ENCODE measurements around the gene SRBD1.
A peak's percentile ranks its signal among the peaks of the same experiment; 100 is the strongest.

Gene SRBD1

DNA sequence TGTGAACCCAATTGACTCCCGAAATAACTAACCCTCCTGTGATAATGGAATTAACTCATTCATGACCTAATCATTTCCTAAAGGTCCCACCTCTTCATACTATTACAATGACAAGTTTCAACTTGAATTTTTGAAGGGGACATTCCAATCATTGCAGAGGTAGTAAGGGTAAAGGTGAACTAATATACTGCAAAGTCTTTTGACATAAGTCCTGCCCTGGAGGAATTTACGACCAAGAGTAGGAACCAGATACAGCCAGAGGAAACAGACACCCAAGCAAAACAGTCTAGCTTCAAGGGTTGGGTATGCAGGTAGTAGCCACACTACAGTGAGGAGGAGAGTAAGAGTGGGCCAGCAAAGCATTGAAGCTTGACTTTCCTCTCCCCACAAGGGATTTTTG, 1.2 kb upstream of the SRBD1 start:
- H3K9me3 ChIP-seq (ENCODE audit: insufficient read depth, low read depth, low read length) = no peaks in the 10 kb centered on the region
- H3K27me3 ChIP-seq (ENCODE audit: insufficient read depth, low read length) = no peaks in the 10 kb centered on the region
- H3K4me1 ChIP-seq (ENCODE audit: insufficient read depth, low read length) = peaks cover 9% of the 10 kb centered on the region
- WGBS = 84% methylated on average over 1 of the region's 2 CpGs
- H3K27ac ChIP-seq (ENCODE audit: low read depth, low read length) = no peak overlapping the region
- H3K36me3 ChIP-seq (ENCODE audit: insufficient read depth, low read length) = no peaks in the 10 kb centered on the region
- H3K9ac ChIP-seq (ENCODE audit: low read depth, low read length) = no peak overlapping the region
- H3K4me3 ChIP-seq (ENCODE audit: low read length) = no peak overlapping the region

DNA sequence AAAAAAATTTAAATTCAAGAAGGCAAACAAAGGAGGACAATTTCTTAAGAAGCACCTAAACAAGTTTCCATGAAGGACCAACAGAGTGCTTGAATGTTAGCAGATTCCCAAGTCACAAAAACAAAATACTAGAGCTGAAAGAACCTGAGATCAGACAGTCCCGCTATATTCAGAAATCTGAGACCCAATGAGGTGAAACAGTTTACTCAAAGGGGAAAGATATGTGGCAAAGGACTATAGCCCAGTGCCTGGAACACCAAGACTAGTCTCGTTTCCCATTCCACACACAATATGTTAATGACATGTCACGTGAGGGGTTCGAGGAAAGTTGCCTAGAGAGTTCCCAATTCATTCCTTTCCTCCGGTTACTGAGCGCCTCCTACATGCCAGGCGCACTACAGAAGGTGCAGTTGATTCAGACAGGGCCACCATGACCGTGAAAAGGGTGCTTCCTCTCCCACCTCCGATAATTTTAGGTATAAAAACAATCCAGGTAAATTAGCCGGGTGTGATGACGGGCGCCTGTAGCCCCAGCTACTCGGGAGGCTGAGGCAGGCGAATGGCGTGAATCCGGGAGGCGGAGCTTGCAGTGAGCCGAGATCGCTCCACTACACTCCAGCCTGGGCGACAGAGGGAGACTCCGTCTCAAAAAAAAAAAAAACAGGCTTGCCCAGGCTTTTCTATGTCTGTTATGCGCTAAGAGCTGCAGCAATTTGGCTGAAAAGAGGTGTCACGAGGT, 617 bp downstream of the SRBD1 start:
- Histone ChIP-seq H3K27ac (ENCODE audit: low read depth, low read length) (peak overlapping the region; percentile 87), H3K4me3 (ENCODE audit: low read length) (peak overlapping the region; percentile 73), H3K9ac (ENCODE audit: low read depth, low read length) (peak overlapping the region; percentile 86), H3K4me1 (ENCODE audit: insufficient read depth, low read length) (peaks cover 9% of the 10 kb centered on the region), H3K9me3 (ENCODE audit: insufficient read depth, low read depth, low read length) (no peaks in the 10 kb centered on the region), H3K36me3 (ENCODE audit: insufficient read depth, low read length) (no peaks in the 10 kb centered on the region; the same call in 1 of the 2 replicates), H3K27me3 (ENCODE audit: insufficient read depth, low read length) (no peaks in the 10 kb centered on the region)
- 2% methylated on average over 23 of the region's 23 CpGs for WGBS

DNA sequence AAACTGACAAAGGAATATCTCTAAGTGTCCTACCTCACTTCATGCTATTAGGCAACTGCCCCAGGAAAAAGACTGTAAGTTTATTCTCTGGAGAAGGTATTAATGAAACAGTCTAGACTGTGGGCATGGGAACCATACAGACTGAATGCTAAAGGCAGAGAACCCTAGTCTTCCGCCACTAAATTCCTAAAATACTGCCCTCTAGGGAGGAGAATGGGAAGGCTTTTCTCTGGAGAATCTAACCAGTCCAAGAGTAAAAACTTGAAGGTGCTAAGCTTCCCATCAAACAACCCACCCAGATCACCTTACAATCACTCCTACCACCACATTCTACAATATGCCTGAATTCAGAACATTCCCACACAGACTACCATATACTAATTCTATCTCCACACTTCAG, 3.4 kb downstream of the SRBD1 start:
- no peak overlapping the region for H3K27ac ChIP-seq (ENCODE audit: low read depth, low read length)
- H3K9me3 ChIP-seq (ENCODE audit: insufficient read depth, low read depth, low read length) = no peaks in the 10 kb centered on the region
- H3K4me1 ChIP-seq (ENCODE audit: insufficient read depth, low read length) = peaks cover 9% of the 10 kb centered on the region
- peaks cover 24% of the 10 kb centered on the region for H3K36me3 ChIP-seq (ENCODE audit: insufficient read depth, low read length)
- no peak overlapping the region for H3K9ac ChIP-seq (ENCODE audit: low read depth, low read length)
- whole genome bisulfite sequencing = no CpG with 5 or more reads among the region's 1 CpG
- no peak overlapping the region for H3K4me3 ChIP-seq (ENCODE audit: low read length)
- H3K27me3 ChIP-seq (ENCODE audit: insufficient read depth, low read length) = no peaks in the 10 kb centered on the region

- H3K9me3 ChIP-seq (ENCODE audit: insufficient read depth, low read depth, low read length) = no peaks in the 10 kb centered on the region
- H3K36me3 ChIP-seq (ENCODE audit: insufficient read depth, low read length) = peaks cover 33% of the 10 kb centered on the region
- no peak overlapping the region for H3K4me3 ChIP-seq (ENCODE audit: low read length)
- peaks cover 9% of the 10 kb centered on the region for H3K4me1 ChIP-seq (ENCODE audit: insufficient read depth, low read length)
- H3K27me3 ChIP-seq (ENCODE audit: insufficient read depth, low read length) = no peaks in the 10 kb centered on the region
- 95% methylated on average over 1 of the region's 1 CpG for WGBS
- H3K27ac ChIP-seq (ENCODE audit: low read depth, low read length) = no peak overlapping the region
- H3K9ac ChIP-seq (ENCODE audit: low read depth, low read length) = no peak overlapping the region
Measured at GRCh38 chr2:45606796-45607195, 4.3 kb downstream of the SRBD1 start.

DNA sequence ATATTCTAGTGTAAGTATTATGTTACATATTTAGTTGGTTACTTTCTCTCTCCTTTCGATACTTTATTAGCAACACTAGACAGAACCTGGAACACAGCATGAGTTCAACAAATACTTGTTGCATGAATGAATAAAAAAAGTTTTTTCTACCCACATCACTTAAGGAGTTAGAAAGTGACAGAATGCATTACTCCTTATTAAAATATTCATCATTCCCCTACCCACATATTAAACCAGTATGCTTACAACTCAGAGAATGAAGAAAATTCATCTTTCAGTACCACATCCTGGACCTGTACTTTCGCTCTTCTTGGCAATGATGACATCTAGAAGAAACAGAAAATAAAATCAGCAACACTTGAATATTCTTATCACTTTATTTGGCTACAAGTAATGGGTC, 6.0 kb downstream of the SRBD1 start:
- 93% methylated on average over 1 of the region's 2 CpGs for WGBS
- H3K27ac ChIP-seq (ENCODE audit: low read depth, low read length) = no peak overlapping the region
- peaks cover 50% of the 10 kb centered on the region for H3K36me3 ChIP-seq (ENCODE audit: insufficient read depth, low read length)
- H3K27me3 ChIP-seq (ENCODE audit: insufficient read depth, low read length) = no peaks in the 10 kb centered on the region
- H3K4me1 ChIP-seq (ENCODE audit: insufficient read depth, low read length) = peaks cover 5% of the 10 kb centered on the region
- H3K9ac ChIP-seq (ENCODE audit: low read depth, low read length) = no peak overlapping the region
- no peaks in the 10 kb centered on the region for H3K9me3 ChIP-seq (ENCODE audit: insufficient read depth, low read depth, low read length)
- H3K4me3 ChIP-seq (ENCODE audit: low read length) = no peak overlapping the region

GRCh38 chr2:45602624-45603023, 8.4 kb downstream of the SRBD1 start:
- Histone ChIP-seq H3K27ac (ENCODE audit: low read depth, low read length) (no peak overlapping the region), H3K4me3 (ENCODE audit: low read length) (no peak overlapping the region), H3K9ac (ENCODE audit: low read depth, low read length) (no peak overlapping the region), H3K36me3 (ENCODE audit: insufficient read depth, low read length) (peaks cover 73% of the 10 kb centered on the region), H3K27me3 (ENCODE audit: insufficient read depth, low read length) (no peaks in the 10 kb centered on the region), H3K4me1 (ENCODE audit: insufficient read depth, low read length) (no peaks in the 10 kb centered on the region), H3K9me3 (ENCODE audit: insufficient read depth, low read depth, low read length) (no peaks in the 10 kb centered on the region)
- WGBS = 100% methylated on average over 2 of the region's 2 CpGs

GRCh38 chr2:45598545-45598944, 12.5 kb downstream of the SRBD1 start:
- Histone ChIP-seq H3K27ac (ENCODE audit: low read depth, low read length) (no peak overlapping the region), H3K36me3 (ENCODE audit: insufficient read depth, low read length) (peaks cover 90% of the 10 kb centered on the region), H3K9me3 (ENCODE audit: insufficient read depth, low read depth, low read length) (no peaks in the 10 kb centered on the region), H3K27me3 (ENCODE audit: insufficient read depth, low read length) (no peaks in the 10 kb centered on the region), H3K9ac (ENCODE audit: low read depth, low read length) (no peak overlapping the region), H3K4me1 (ENCODE audit: insufficient read depth, low read length) (no peaks in the 10 kb centered on the region), H3K4me3 (ENCODE audit: low read length) (no peak overlapping the region)
- WGBS = 98% methylated on average over 4 of the region's 4 CpGs

GRCh38 chr2:45596761-45597160, 14.3 kb downstream of the SRBD1 start:
- 100% methylated on average over 1 of the region's 1 CpG for WGBS
- Histone ChIP-seq H3K4me3 (ENCODE audit: low read length) (no peak overlapping the region), H3K27me3 (ENCODE audit: insufficient read depth, low read length) (no peaks in the 10 kb centered on the region), H3K36me3 (ENCODE audit: insufficient read depth, low read length) (peaks cover 78% of the 10 kb centered on the region), H3K9me3 (ENCODE audit: insufficient read depth, low read depth, low read length) (no peaks in the 10 kb centered on the region), H3K4me1 (ENCODE audit: insufficient read depth, low read length) (no peaks in the 10 kb centered on the region), H3K9ac (ENCODE audit: low read depth, low read length) (no peak overlapping the region), H3K27ac (ENCODE audit: low read depth, low read length) (no peak overlapping the region)

GRCh38 chr2:45595721-45596435, 15.2 kb downstream of the SRBD1 start:
- no peak overlapping the region for H3K4me3 ChIP-seq (ENCODE audit: low read length)
- peaks cover 70% of the 10 kb centered on the region for H3K36me3 ChIP-seq (ENCODE audit: insufficient read depth, low read length)
- no peak overlapping the region for H3K27ac ChIP-seq (ENCODE audit: low read depth, low read length)
- H3K9me3 ChIP-seq (ENCODE audit: insufficient read depth, low read depth, low read length) = no peaks in the 10 kb centered on the region
- no peaks in the 10 kb centered on the region for H3K27me3 ChIP-seq (ENCODE audit: insufficient read depth, low read length)
- H3K4me1 ChIP-seq (ENCODE audit: insufficient read depth, low read length) = no peaks in the 10 kb centered on the region
- WGBS = 95% methylated on average over 4 of the region's 4 CpGs
- H3K9ac ChIP-seq (ENCODE audit: low read depth, low read length) = no peak overlapping the region

- Histone ChIP-seq H3K36me3 (ENCODE audit: insufficient read depth, low read length) (peaks cover 25% of the 10 kb centered on the region), H3K27ac (ENCODE audit: low read depth, low read length) (no peak overlapping the region), H3K9me3 (ENCODE audit: insufficient read depth, low read depth, low read length) (no peaks in the 10 kb centered on the region), H3K9ac (ENCODE audit: low read depth, low read length) (no peak overlapping the region), H3K4me1 (ENCODE audit: insufficient read depth, low read length) (no peaks in the 10 kb centered on the region; the same call in 1 of the 2 replicates), H3K4me3 (ENCODE audit: low read length) (no peak overlapping the region), H3K27me3 (ENCODE audit: insufficient read depth, low read length) (no peaks in the 10 kb centered on the region)
- WGBS = 100% methylated on average over 1 of the region's 1 CpG
Measured at GRCh38 chr2:45591073-45591472, 20.0 kb downstream of the SRBD1 start.

GRCh38 chr2:45588158-45588829, 22.8 kb downstream of the SRBD1 start:
- H3K27me3 ChIP-seq (ENCODE audit: insufficient read depth, low read length) = no peaks in the 10 kb centered on the region
- H3K36me3 ChIP-seq (ENCODE audit: insufficient read depth, low read length) = 0 out of 2 replicates have a peak, but pooled peaks cover 5% of the 10 kb centered on the region
- H3K27ac ChIP-seq (ENCODE audit: low read depth, low read length) = no peak overlapping the region
- no peaks in the 10 kb centered on the region for H3K9me3 ChIP-seq (ENCODE audit: insufficient read depth, low read depth, low read length)
- H3K4me3 ChIP-seq (ENCODE audit: low read length) = no peak overlapping the region
- H3K9ac ChIP-seq (ENCODE audit: low read depth, low read length) = no peak overlapping the region
- H3K4me1 ChIP-seq (ENCODE audit: insufficient read depth, low read length) = no peaks in the 10 kb centered on the region; the same call in 1 of the 2 replicates
- WGBS = 93% methylated on average over 1 of the region's 1 CpG
